Aorta (tissue), 5 donors: Measurements from ENCODE around the gene KCNH4. TPM values are rescaled to one million over a fixed set of nuclear protein-coding genes. Genes with fewer than 3 reads are reported as not detected.
A peak's percentile ranks its signal among the peaks of the same experiment; 100 is the strongest.

Experiments used
- ATAC-seq: fragments of 200-7000 bp; cut with Tn5 transposase; one replicate; pipeline ENCODE4 v1.9.1; 2022; ENCODE audit warnings: moderate library complexity; ENCODE audit not compliant: low FRiP score
- DNase-seq, 2 donors: peaks; one replicate each; pipeline ENCODE4 v3.0.0-alpha.2; 2020
- H3K27ac ChIP-seq, 2 donors: one replicate each; pipeline ENCODE4 v1.5.1; 2013; ENCODE audit warnings: low read length in 2 of 2, mild to moderate bottlenecking in 2 of 2, moderate library complexity in 2 of 2, control low read depth in 1 of 2, inconsistent platforms in 1 of 2, low read depth in 1 of 2
- H3K27me3 ChIP-seq, 2 donors: one replicate each; pipeline ENCODE4 v1.6.1; 2013; ENCODE audit warnings: control low read depth in 1 of 2, low read length in 1 of 2, mild to moderate bottlenecking in 1 of 2, moderate library complexity in 1 of 2; ENCODE audit not compliant: insufficient read depth in 2 of 2, control insufficient read depth in 1 of 2
- H3K36me3 ChIP-seq, 2 donors: one replicate each; pipeline ENCODE4 v1.6.1; 2013; ENCODE audit warnings: control low read depth in 1 of 2, low read length in 1 of 2, mild to moderate bottlenecking in 1 of 2; ENCODE audit not compliant: insufficient read depth in 2 of 2, control insufficient read depth in 1 of 2
- H3K4me1 ChIP-seq, 2 donors: one replicate each; pipeline ENCODE4 v1.6.1; 2013; ENCODE audit warnings: low read length in 2 of 2, control low read depth in 1 of 2, mild to moderate bottlenecking in 1 of 2, moderate library complexity in 1 of 2; ENCODE audit not compliant: insufficient read depth in 2 of 2, control insufficient read depth in 1 of 2
- H3K4me3 ChIP-seq, 2 donors: one replicate each; pipeline ENCODE4 v1.5.1; 2013; ENCODE audit warnings: low read length in 2 of 2, control low read depth in 1 of 2, mild to moderate bottlenecking in 1 of 2
- H3K9me3 ChIP-seq: one replicate; pipeline ENCODE4 v1.6.1; 2013; ENCODE audit warnings: mild to moderate bottlenecking, low read length; ENCODE audit not compliant: control insufficient read depth
- WGBS, 2 donors: extraction: QIAGEN DNeasy Blood & Tissue Kit; methylation state at CpG; one replicate each; pipeline ENCODE4 v1.1.7; 2013; 5-methylcytosine and 5-hydroxymethylcytosine counted together
- intact Hi-C, 2 donors: fragments of 100-400 bp; cut with DNase I; formaldehyde crosslinking; loops; one replicate each; pipeline versions ENCODE4 v1.14.2 to v1.15.0; 2022
- polyA plus RNA-seq, 2 donors: library from polyadenylated mRNA; stranded (reverse); fragments of 200-250 nt; gene quantifications; one replicate each; pipeline ENCODE4 v1.2.3, GENCODE V29; 2013
- total RNA-seq, 2 donors: library from RNA; stranded (reverse); fragmentation: NEBNext Ultra II Directional; extraction: Animal tissue kit (Norgen Biotek cat#: 25700); gene quantifications; one replicate each; pipeline ENCODE4 v1.2.1, GENCODE V29; 2021
- donor health status: healthy with polysubstance abuse.
- donor health status: Bipolar disorder and iron deficiency.
- donor health status: DM: no; HTN: no; CAD: no.
- donor health status: DM: no; HTN: no; CAD: no.
- donor health status: DM: yes; HTN: yes; CAD: no.

The KCNH4 gene
- total and polyA plus RNA-seq, 4 donors: 0.15 to 0.32 TPM; not detected in 2

- intact Hi-C loops: no loop called here
- 84 to 87% methylated on average over 12 of the region's 12 CpGs for WGBS, 2 donors
- H3K27ac ChIP-seq: no peak overlapping the region
Observed at GRCh38 chr17:42199416-42200011, 18.6 kb upstream of the KCNH4 start.

GRCh38 chr17:42198897-42199296 lies 18.0 kb upstream of the KCNH4 start:
- ATAC-seq (no peak), DNase-seq (no peak)
- no peak overlapping the region for H3K27ac ChIP-seq
- H3K4me1 ChIP-seq: no peaks in the 10 kb centered on the region
- H3K9me3 ChIP-seq: no peaks in the 10 kb centered on the region
- intact Hi-C loops: no loop called here
- 83 to 86% methylated on average over 4 of the region's 4 CpGs for WGBS, 2 donors
- no peak overlapping the region for H3K4me3 ChIP-seq
- H3K36me3 ChIP-seq: peaks cover 2% of the 10 kb centered on the region in 2 donors
- no peaks in the 10 kb centered on the region for H3K27me3 ChIP-seq

More at GRCh38 chr17:42199416-42200011, 18.6 kb upstream of the KCNH4 start:
- no peak for DNase-seq
- no peaks in the 10 kb centered on the region for H3K9me3 ChIP-seq
- H3K27me3 ChIP-seq: no peaks in the 10 kb centered on the region
- peaks cover 2 to 6% of the 10 kb centered on the region in 2 donors for H3K36me3 ChIP-seq
- no peaks in the 10 kb centered on the region for H3K4me1 ChIP-seq
- peak; percentile 43 for ATAC-seq
- H3K4me3 ChIP-seq: no peak overlapping the region

GRCh38 chr17:42197564-42198156 lies 16.7 kb upstream of the KCNH4 start:
- no peak for ATAC-seq
- Histone ChIP-seq H3K36me3 (peaks cover 0 to 2% of the 10 kb centered on the region in 2 donors), H3K9me3 (no peaks in the 10 kb centered on the region), H3K4me3 (no peak overlapping the region), H3K27me3 (no peaks in the 10 kb centered on the region), H3K27ac (no peak overlapping the region), H3K4me1 (no peaks in the 10 kb centered on the region)
- intact Hi-C loops: no loop called here
- WGBS, 2 donors: 92 to 93% methylated on average over 8 of the region's 8 CpGs
- DNase-seq: no peak

GRCh38 chr17:42193969-42194899 lies 13.3 kb upstream of the KCNH4 start, which contains the start of gene GHDC:
GHDC (minus strand) TSS chr17:42194494; CDS start chr17:42193581, 913 bp downstream.
- ATAC-seq (peak; percentile 93), DNase-seq (peak; percentile 91 to 92)
- H3K4me1 ChIP-seq: no peaks in the 10 kb centered on the region
- intact Hi-C loops: no loop called here
- H3K27me3 ChIP-seq: no peaks in the 10 kb centered on the region
- H3K27ac ChIP-seq: peak within 1 kb of the TSS in 1 of 2 donors; percentile 61
- no peaks in the 10 kb centered on the region for H3K36me3 ChIP-seq
- 25 to 27% methylated on average over 24 of the region's 24 CpGs for WGBS, 2 donors
- H3K9me3 ChIP-seq: no peaks in the 10 kb centered on the region
- peak within 1 kb of the TSS; percentile 72 to 79 for H3K4me3 ChIP-seq

DNA sequence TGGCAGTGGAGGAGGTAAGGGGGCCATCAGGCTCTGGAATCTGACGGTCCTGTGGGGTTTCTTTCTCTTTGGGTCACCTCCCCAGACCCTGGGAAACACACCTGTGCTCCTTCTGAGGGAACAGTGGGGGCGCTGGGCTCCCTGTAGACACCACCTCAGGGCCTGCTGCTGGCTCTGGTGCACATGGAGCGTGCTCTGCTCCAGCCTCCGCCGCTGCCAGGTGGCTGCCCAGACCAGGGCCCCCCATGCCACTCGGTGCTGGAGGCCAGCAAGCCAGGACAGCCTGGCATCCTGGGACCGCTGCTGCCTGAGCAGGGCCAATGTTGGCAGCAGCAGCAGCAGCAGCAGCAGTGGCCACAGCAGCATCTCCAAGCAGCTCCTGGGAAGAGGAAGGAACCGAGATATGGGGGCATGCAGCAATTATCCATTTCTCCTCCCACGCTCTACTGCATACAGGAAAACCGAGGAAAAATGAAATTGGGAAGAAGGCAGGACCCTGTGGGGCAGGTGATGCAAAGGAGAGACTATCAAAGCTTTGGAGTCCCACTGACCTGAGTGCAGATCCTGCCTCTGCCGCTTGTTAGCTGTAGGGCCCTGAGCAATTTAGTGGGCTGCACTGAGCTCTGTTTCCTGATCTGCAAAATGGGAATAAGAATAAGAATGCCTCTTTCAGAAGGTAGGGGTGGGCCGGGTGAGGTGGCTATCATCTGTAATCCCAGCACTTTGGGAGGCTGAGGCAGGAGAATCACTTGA lies 12.4 kb upstream of the KCNH4 start:
- peak overlapping the region in 1 of 2 donors; percentile 79 for H3K4me3 ChIP-seq
- DNase-seq (no peak), ATAC-seq (no peak)
- no peaks in the 10 kb centered on the region for H3K36me3 ChIP-seq
- no peaks in the 10 kb centered on the region for H3K27me3 ChIP-seq
- H3K9me3 ChIP-seq: no peaks in the 10 kb centered on the region
- 75 to 79% methylated on average over 12 of the region's 12 CpGs for WGBS, 2 donors
- no peaks in the 10 kb centered on the region for H3K4me1 ChIP-seq
- intact Hi-C loops: no loop called here
- H3K27ac ChIP-seq: no peak overlapping the region

DNA sequence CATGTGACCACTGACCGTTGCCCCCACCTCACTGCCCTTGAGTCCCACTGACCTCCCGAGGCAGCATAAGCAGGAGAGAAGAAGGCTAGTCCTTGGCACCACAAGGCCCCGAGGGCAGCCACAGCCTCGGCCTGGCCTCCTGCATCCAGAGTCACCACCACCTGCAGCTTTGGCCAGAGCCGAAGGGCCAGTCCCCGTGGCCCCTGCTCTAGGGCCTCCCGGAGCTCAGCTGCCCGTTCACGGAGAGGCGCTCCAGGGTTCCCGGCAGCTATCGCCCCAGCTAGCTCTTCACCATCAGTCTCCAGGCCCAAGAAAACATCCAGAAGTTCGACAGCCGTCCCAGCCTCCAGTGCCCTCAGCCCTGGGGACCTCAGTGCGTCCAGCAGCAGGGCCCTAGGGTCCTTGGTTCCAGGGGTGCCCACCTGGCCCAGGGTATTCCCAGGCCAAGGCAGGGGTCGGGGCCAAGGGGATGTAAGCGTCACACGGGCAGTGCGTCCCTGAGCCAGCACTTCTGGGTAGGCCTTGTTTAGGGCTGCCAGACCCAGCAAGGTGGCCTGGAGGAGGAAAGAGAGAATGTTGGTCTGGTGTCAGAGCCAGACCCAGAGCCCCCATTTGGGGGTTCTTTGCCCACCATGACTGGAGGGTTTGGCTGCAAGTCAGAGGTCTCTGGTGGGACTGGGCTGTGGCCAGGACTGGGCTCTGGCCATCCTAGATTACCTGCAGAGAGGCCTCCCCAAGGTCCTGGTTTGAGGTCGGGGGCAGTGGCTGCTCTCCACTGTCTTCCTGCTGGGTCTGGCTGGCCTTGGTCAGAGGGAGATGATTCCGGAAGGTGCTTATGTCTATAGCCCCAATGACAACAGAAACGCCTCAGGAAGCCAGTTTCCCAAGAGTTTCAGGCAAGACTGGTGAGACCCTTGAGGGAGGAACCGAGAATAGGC lies 11.5 kb upstream of the KCNH4 start:
- no peak overlapping the region for H3K27ac ChIP-seq
- intact Hi-C loops: no loop called here
- ATAC-seq (no peak), DNase-seq (no peak)
- no peaks in the 10 kb centered on the region for H3K9me3 ChIP-seq
- 92 to 93% methylated on average over 23 of the region's 23 CpGs for WGBS, 2 donors
- H3K4me3 ChIP-seq: no peak overlapping the region
- H3K27me3 ChIP-seq: no peaks in the 10 kb centered on the region
- H3K36me3 ChIP-seq: no peaks in the 10 kb centered on the region
- no peaks in the 10 kb centered on the region for H3K4me1 ChIP-seq

DNA sequence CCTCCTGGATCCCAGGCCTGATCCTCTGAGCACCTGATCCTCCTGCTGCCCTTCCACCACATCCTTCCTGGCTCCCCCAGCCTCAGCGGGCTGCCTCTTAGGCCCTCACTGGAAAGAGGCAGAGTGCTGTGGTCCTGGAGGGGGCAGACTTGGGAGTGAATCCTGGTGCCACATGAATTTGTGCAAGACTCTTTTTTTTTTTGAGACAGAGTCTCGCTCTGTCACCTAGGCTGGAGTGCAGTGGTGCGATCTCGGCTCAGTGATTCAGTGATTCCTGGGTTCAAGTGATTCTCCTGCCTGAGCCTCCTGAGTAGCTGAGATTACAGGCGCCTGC lies 10.3 kb upstream of the KCNH4 start:
- 92 to 94% methylated on average over 5 of the region's 5 CpGs for WGBS, 2 donors

More for the DNA sequence above, 10.3 kb upstream of the KCNH4 start:
- H3K27ac ChIP-seq: no peak overlapping the region
- no peaks in the 10 kb centered on the region for H3K27me3 ChIP-seq
- ATAC-seq (no peak), DNase-seq (no peak)
- H3K4me1 ChIP-seq: no peaks in the 10 kb centered on the region
- H3K9me3 ChIP-seq: no peaks in the 10 kb centered on the region
- H3K4me3 ChIP-seq: no peak overlapping the region
- H3K36me3 ChIP-seq: no peaks in the 10 kb centered on the region
- intact Hi-C loops: no loop called here
